ENCODE measurements around the gene GRHL1. TPM values are rescaled to one million over a fixed set of nuclear protein-coding genes. Genes with fewer than 3 reads are reported as not detected.

GRHL1 gene
- total RNA-seq, 1 donor from 2014 or later, result 126 TPM

- peaks cover 44% of the 10 kb centered on the region for H3K4me1 ChIP-seq
- no peaks in the 10 kb centered on the region for H3K36me3 ChIP-seq
- H3K27me3 ChIP-seq, result no peaks in the 10 kb centered on the region
- no peaks in the 10 kb centered on the region for H3K9me3 ChIP-seq
- no peak for DNase-seq (ENCODE audit: extremely low spot score in 2 of 2)
- no peak overlapping the region for H3K4me3 ChIP-seq
- TF ChIP-seq CTCF (IDR thresholded peaks at IDR 0.05) (no peak), POLR2AphosphoS5 (IDR thresholded peaks at IDR 0.05; ENCODE audit: insufficient read depth in 1 of 2, low read depth in 1 of 2) (no peak), POLR2A (IDR thresholded peaks at IDR 0.05) (no peak)
- H3K27ac ChIP-seq, result no peak overlapping the region
- intact Hi-C loops (cut with DNase I), result no loop called here
Measured at GRCh38 chr2:10005461-10006235, 54.2 kb downstream of the GRHL1 start.

GRCh38 chr2:10006236-10007161, 55.0 kb downstream of the GRHL1 start:
- Histone ChIP-seq H3K4me3 (peak overlapping the region in 1 of 2 donors; percentile 14), H3K27me3 (no peaks in the 10 kb centered on the region), H3K9me3 (no peaks in the 10 kb centered on the region), H3K4me1 (peaks cover 44% of the 10 kb centered on the region), H3K27ac (peak overlapping the region; percentile 29), H3K36me3 (no peaks in the 10 kb centered on the region)
- intact Hi-C loops (cut with DNase I), result no loop called here
- no peak for TF ChIP-seq POLR2A (IDR thresholded peaks at IDR 0.05)
- no peak for TF ChIP-seq CTCF (IDR thresholded peaks at IDR 0.05)
- no peak for TF ChIP-seq POLR2AphosphoS5 (IDR thresholded peaks at IDR 0.05; ENCODE audit: insufficient read depth in 1 of 2, low read depth in 1 of 2)
- no peak for DNase-seq (ENCODE audit: extremely low spot score in 2 of 2)

GRCh38 chr2:10007435-10007834, 55.9 kb downstream of the GRHL1 start:
- intact Hi-C loops (cut with DNase I), result no loop called here
- H3K9me3 ChIP-seq, result no peaks in the 10 kb centered on the region
- DNase-seq (ENCODE audit: extremely low spot score in 2 of 2), result no peak
- H3K4me1 ChIP-seq, result peaks cover 44% of the 10 kb centered on the region
- TF ChIP-seq POLR2A (IDR thresholded peaks at IDR 0.05), result no peak
- TF ChIP-seq CTCF (IDR thresholded peaks at IDR 0.05), result no peak
- no peak for TF ChIP-seq POLR2AphosphoS5 (IDR thresholded peaks at IDR 0.05; ENCODE audit: insufficient read depth in 1 of 2, low read depth in 1 of 2)
- no peaks in the 10 kb centered on the region for H3K36me3 ChIP-seq
- no peak overlapping the region for H3K4me3 ChIP-seq
- peak overlapping the region; percentile 46 for H3K27ac ChIP-seq
- no peaks in the 10 kb centered on the region for H3K27me3 ChIP-seq

- intact Hi-C loops (cut with DNase I), result no loop called here
- TF ChIP-seq CTCF (IDR thresholded peaks at IDR 0.05) (no peak), POLR2AphosphoS5 (IDR thresholded peaks at IDR 0.05; ENCODE audit: insufficient read depth in 1 of 2, low read depth in 1 of 2) (peak in 1 of 2 donors; percentile 33)
- Histone ChIP-seq H3K9me3 (no peaks in the 10 kb centered on the region), H3K36me3 (no peaks in the 10 kb centered on the region), H3K27me3 (no peaks in the 10 kb centered on the region), H3K4me3 (no peak overlapping the region), H3K4me1 (peaks cover 44% of the 10 kb centered on the region), H3K27ac (peak overlapping the region; percentile 46)
- DNase-seq (ENCODE audit: extremely low spot score in 2 of 2), result no peak
Measured at GRCh38 chr2:10007921-10008808, 56.7 kb downstream of the GRHL1 start.

All from vagina (tissue), 2 donors.